PC-3 (cell line): ENCODE measurements around the gene PCDH9. TPM values are rescaled to one million over a fixed set of nuclear protein-coding genes. Genes with fewer than 3 reads are reported as not detected.
"Not testable (repeated sequence)": the region's sequence is repeated elsewhere in the genome, so short reads cannot be mapped to it uniquely, and the experiment has no call there.

Experiments
- ATAC-seq: fragments of 200-7000 bp; cut with Tn5 transposase; 2 replicates; pipeline ENCODE4 v1.9.1; 2020; ENCODE audit warnings: mild to moderate bottlenecking, moderate library complexity
- BruUV-seq: library from RNA; stranded (reverse); fragments of 400-500 nt; replicated peaks from 2 replicates; lab custom pipeline; 2021; lab: Mats Ljungman, UMichigan
- CTCF ChIA-PET: fragments of 300-600 bp; sonication (Branson Sonifier 250); formaldehyde crosslinking; loops from one replicate; lab custom pipeline; 2022; ENCODE audit warnings: antibody characterized with exemption; lab: Charles Lee
- POLR2A ChIA-PET: fragments of 300-600 bp; sonication (Branson Sonifier 250); formaldehyde crosslinking; loops from one replicate; lab custom pipeline; 2022; ENCODE audit warnings: antibody characterized with exemption; ENCODE audit not compliant: unreplicated experiment; lab: Charles Lee
- DNase-seq: peaks from one replicate; pipeline ENCODE4 v3.0.0-alpha.2; 2015
- H2AFZ ChIP-seq: fragments of 300-600 bp; sonication (generic); 2 replicates; pipeline ENCODE4 v1.6.0; 2016; ENCODE audit warnings: antibody characterized with exemption, low read length
- H3F3A ChIP-seq: fragments of 300-600 bp; sonication (generic); one replicate; pipeline ENCODE4 v1.6.0; 2017; ENCODE audit warnings: antibody characterized with exemption, low read length, control low read depth, mild to moderate bottlenecking; ENCODE audit not compliant: unreplicated experiment
- H3K27ac ChIP-seq: fragments of 300-600 bp; sonication (generic); 2 replicates; pipeline ENCODE4 v1.5.1; 2016; ENCODE audit warnings: mild to moderate bottlenecking, low read length
- H3K27me3 ChIP-seq: fragments of 300-600 bp; sonication (generic); 2 replicates; pipeline ENCODE4 v1.6.1; 2016; ENCODE audit warnings: low read length, mixed read lengths
- H3K36me3 ChIP-seq: fragments of 300-600 bp; sonication (generic); 2 replicates; pipeline ENCODE4 v1.6.1; 2016; ENCODE audit warnings: low read depth, mixed run types, low read length, mixed read lengths
- H3K4me1 ChIP-seq: fragments of 300-600 bp; sonication (generic); 2 replicates; pipeline ENCODE4 v1.5.1; 2016; ENCODE audit warnings: low read length; ENCODE audit not compliant: insufficient read depth
- H3K4me2 ChIP-seq: fragments of 300-600 bp; sonication (generic); 2 replicates; pipeline ENCODE4 v1.6.0; 2016; ENCODE audit warnings: low read length
- H3K4me3 ChIP-seq: fragments of 300-600 bp; sonication (generic); 2 replicates; pipeline ENCODE4 v1.5.1; 2016; ENCODE audit warnings: mild to moderate bottlenecking, low read length, mixed read lengths
- H3K79me2 ChIP-seq: fragments of 300-600 bp; sonication (generic); 2 replicates; pipeline ENCODE4 v1.6.1; 2017; ENCODE audit warnings: low read length, mixed read lengths
- H3K9ac ChIP-seq: fragments of 300-600 bp; sonication (generic); 2 replicates; pipeline ENCODE4 v1.6.0; 2016; ENCODE audit warnings: mild to moderate bottlenecking, low read length
- H3K9me2 ChIP-seq: fragments of 300-600 bp; sonication (generic); replicated peaks from 2 replicates; pipeline ENCODE4 v1.6.1; 2016; ENCODE audit warnings: mixed run types, low read length, mixed read lengths
- H3K9me3 ChIP-seq: fragments of 300-600 bp; sonication (generic); 2 replicates; pipeline ENCODE4 v1.6.1; 2016; ENCODE audit warnings: low read length, mixed read lengths
- H4K20me1 ChIP-seq: fragments of 300-600 bp; sonication (generic); 2 replicates; pipeline ENCODE4 v1.6.1; 2016; ENCODE audit warnings: low read length, mixed read lengths
- EZH2 ChIP-seq: fragments of 300-600 bp; sonication (generic); IDR thresholded peaks from one replicate; pipeline ENCODE4 v1.6.1; 2017; ENCODE audit warnings: antibody characterized with exemption, mild to moderate bottlenecking, low read length; ENCODE audit not compliant: unreplicated experiment
- EZH2phosphoT487 ChIP-seq: fragments of 300-600 bp; sonication (generic); IDR thresholded peaks from 2 replicates; pipeline ENCODE4 v1.6.1; 2018; ENCODE audit warnings: mild to moderate bottlenecking, antibody characterized with exemption, low read length, borderline replicate concordance
- intact Hi-C: fragments of 100-400 bp; cut with micrococcal nuclease; formaldehyde crosslinking; loops from 2 replicates; pipeline ENCODE4 v1.9.0; 2023
- total RNA-seq: library from RNA; depleted of rRNA; stranded (reverse); fragments of >200 nt; gene quantifications from 2 replicates; pipeline ENCODE4 v1.2.3, GENCODE V29; 2014
- TF ChIP-seq, protein P1 (sequence below): fragments of 300-600 bp; sonication (generic); conservative IDR thresholded peaks from 2 replicates; pipeline ENCODE4 v1.5.1; 2017; ENCODE audit warnings: antibody characterized with exemption, low read depth, mild to moderate bottlenecking, low read length

Gene PCDH9
- total RNA-seq, 1 experiment from 2014 or later = 0.98 TPM

DNA sequence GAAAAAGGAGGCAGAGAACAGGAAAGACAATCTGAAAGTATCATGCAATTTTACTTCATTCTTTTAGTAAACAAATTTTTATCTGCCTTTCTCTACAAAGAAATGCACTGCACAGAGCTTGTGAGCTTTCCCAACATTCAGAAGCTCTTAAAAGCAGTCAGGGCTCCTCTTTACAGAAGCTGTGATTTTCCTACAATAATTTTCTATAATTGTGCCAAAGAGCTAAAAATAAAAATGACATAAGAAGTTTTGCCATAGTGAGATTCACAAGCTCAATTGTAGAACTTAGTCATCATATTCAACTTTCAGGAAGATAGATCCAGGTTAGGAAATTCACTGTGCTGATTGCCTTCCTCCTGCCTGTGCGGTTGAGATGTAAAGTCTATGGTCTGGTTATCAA, 341.4 kb downstream of the PCDH9 start:
- Histone ChIP-seq H3K4me3 (no peak overlapping the region), H3K9me3 (no peaks in the 10 kb centered on the region), H3F3A (no peaks in the 10 kb centered on the region), H3K79me2 (no peaks in the 10 kb centered on the region), H2AFZ (no peak overlapping the region), H3K4me1 (no peaks in the 10 kb centered on the region), H3K9ac (no peak overlapping the region), H3K9me2 (no peaks in the 10 kb centered on the region), H3K36me3 (no peaks in the 10 kb centered on the region), H3K27me3 (no peaks in the 10 kb centered on the region), H4K20me1 (no peaks in the 10 kb centered on the region), H3K4me2 (no peak overlapping the region), H3K27ac (no peak overlapping the region)
- no TSS peak for BruUV-seq
- CTCF ChIA-PET = no interaction called here
- no peak for TF ChIP-seq EZH2phosphoT487
- no peak for ATAC-seq
- intact Hi-C loops = no loop called here
- DNase-seq = no peak
- POLR2A ChIA-PET = no interaction called here

- H3F3A ChIP-seq = no peaks in the 10 kb centered on the region
- H3K79me2 ChIP-seq = no peaks in the 10 kb centered on the region
- no TSS peak for BruUV-seq
- H3K9me3 ChIP-seq = no peaks in the 10 kb centered on the region
- ChIA-PET POLR2A (no interaction called here), CTCF (no interaction called here)
- ATAC-seq = no peak
- no peak overlapping the region for H3K4me2 ChIP-seq
- DNase-seq = no peak
- H2AFZ ChIP-seq = no peak overlapping the region
- H3K4me3 ChIP-seq = no peak overlapping the region
- H4K20me1 ChIP-seq = no peaks in the 10 kb centered on the region
- no peaks in the 10 kb centered on the region for H3K36me3 ChIP-seq
- H3K27me3 ChIP-seq = no peaks in the 10 kb centered on the region
- H3K9ac ChIP-seq = no peak overlapping the region
- H3K9me2 ChIP-seq = no peaks in the 10 kb centered on the region
- no peak overlapping the region for H3K27ac ChIP-seq
- no peaks in the 10 kb centered on the region for H3K4me1 ChIP-seq
- intact Hi-C loops = no loop called here
- TF ChIP-seq, protein P1, sequence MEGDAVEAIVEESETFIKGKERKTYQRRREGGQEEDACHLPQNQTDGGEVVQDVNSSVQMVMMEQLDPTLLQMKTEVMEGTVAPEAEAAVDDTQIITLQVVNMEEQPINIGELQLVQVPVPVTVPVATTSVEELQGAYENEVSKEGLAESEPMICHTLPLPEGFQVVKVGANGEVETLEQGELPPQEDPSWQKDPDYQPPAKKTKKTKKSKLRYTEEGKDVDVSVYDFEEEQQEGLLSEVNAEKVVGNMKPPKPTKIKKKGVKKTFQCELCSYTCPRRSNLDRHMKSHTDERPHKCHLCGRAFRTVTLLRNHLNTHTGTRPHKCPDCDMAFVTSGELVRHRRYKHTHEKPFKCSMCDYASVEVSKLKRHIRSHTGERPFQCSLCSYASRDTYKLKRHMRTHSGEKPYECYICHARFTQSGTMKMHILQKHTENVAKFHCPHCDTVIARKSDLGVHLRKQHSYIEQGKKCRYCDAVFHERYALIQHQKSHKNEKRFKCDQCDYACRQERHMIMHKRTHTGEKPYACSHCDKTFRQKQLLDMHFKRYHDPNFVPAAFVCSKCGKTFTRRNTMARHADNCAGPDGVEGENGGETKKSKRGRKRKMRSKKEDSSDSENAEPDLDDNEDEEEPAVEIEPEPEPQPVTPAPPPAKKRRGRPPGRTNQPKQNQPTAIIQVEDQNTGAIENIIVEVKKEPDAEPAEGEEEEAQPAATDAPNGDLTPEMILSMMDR = no peak
- no peak for TF ChIP-seq EZH2phosphoT487
- no peak for TF ChIP-seq EZH2
These were observed 343.0 kb downstream of the PCDH9 start for GRCh38 chr13:66887088-66887487.

- H3K4me2 ChIP-seq = no peak overlapping the region
- DNase-seq (no peak), ATAC-seq (no peak)
- H3K79me2 ChIP-seq = no peaks in the 10 kb centered on the region
- H3K4me1 ChIP-seq = no peaks in the 10 kb centered on the region
- no peaks in the 10 kb centered on the region for H3K36me3 ChIP-seq
- no peak overlapping the region for H3K4me3 ChIP-seq
- H3K9ac ChIP-seq = no peak overlapping the region
- ChIA-PET CTCF (no interaction called here), POLR2A (no interaction called here)
- H3K9me3 ChIP-seq = no peaks in the 10 kb centered on the region
- H3K27me3 ChIP-seq = no peaks in the 10 kb centered on the region
- no peaks in the 10 kb centered on the region for H3K9me2 ChIP-seq
- TF ChIP-seq, protein P1 = no peak
- intact Hi-C loops = no loop called here
- no TSS peak for BruUV-seq
- H3K27ac ChIP-seq = no peak overlapping the region
- H4K20me1 ChIP-seq = no peaks in the 10 kb centered on the region
- no peaks in the 10 kb centered on the region for H3F3A ChIP-seq
- H2AFZ ChIP-seq = no peak overlapping the region
These were observed 343.9 kb downstream of the PCDH9 start for GRCh38 chr13:66886264-66886663.

GRCh38 chr13:66881170-66881569, 349.0 kb downstream of the PCDH9 start:
- H3K27me3 ChIP-seq, H4K20me1 ChIP-seq, H3F3A ChIP-seq, H3K4me1 ChIP-seq, DNase-seq, POLR2A ChIA-PET, H3K79me2 ChIP-seq, H3K4me2 ChIP-seq, H3K4me3 ChIP-seq, H3K27ac ChIP-seq, H2AFZ ChIP-seq, H3K9ac ChIP-seq, H3K9me2 ChIP-seq, H3K9me3 ChIP-seq, intact Hi-C loops, ATAC-seq, CTCF ChIA-PET, BruUV-seq, H3K36me3 ChIP-seq: not testable (repeated sequence)
